ENCODE measurements around the gene TBL1X.
A peak's percentile ranks its signal among the peaks of the same experiment; 100 is the strongest.

TBL1X gene

GRCh38 chrX:9700555-9700954 is 235.7 kb downstream of the TBL1X start:
- no peak for DNase-seq (ENCODE audit: low read depth in 2 of 3, low spot score in 1 of 3)

GRCh38 chrX:9701790-9702189 is 236.9 kb downstream of the TBL1X start:
- no peak for DNase-seq (ENCODE audit: low read depth in 2 of 3, low spot score in 1 of 3)

- no peak for DNase-seq (ENCODE audit: low read depth in 2 of 3, low spot score in 1 of 3)
These were observed 238.5 kb downstream of the TBL1X start for GRCh38 chrX:9703406-9703805.

- no peak for DNase-seq (ENCODE audit: low read depth in 2 of 3, low spot score in 1 of 3)
These were observed 240.1 kb downstream of the TBL1X start for GRCh38 chrX:9704876-9705465.

DNA sequence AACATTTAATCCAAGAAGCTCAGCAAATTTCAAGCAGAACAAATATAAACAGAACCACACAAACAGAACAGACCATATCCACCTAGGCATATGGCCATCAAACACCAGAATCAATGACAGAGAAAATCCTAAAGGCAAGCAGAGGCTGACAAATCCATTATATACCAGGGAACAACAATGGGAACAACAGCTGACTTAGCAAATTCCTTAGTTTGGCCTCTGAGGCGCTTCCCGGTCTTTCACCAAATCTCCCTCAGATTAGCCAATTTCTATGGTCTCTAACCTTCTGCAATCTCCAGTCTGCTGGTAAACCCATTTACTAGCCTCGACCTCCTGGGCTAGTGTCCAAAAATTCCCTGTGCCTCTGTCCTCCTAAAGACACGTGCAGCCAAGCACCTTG is 241.6 kb downstream of the TBL1X start:
- no peak for DNase-seq (ENCODE audit: low read depth in 2 of 3, low spot score in 1 of 3)

- DNase-seq (ENCODE audit: low read depth in 2 of 3, low spot score in 1 of 3): no peak
These were observed 242.6 kb downstream of the TBL1X start for GRCh38 chrX:9707306-9708033.

DNA sequence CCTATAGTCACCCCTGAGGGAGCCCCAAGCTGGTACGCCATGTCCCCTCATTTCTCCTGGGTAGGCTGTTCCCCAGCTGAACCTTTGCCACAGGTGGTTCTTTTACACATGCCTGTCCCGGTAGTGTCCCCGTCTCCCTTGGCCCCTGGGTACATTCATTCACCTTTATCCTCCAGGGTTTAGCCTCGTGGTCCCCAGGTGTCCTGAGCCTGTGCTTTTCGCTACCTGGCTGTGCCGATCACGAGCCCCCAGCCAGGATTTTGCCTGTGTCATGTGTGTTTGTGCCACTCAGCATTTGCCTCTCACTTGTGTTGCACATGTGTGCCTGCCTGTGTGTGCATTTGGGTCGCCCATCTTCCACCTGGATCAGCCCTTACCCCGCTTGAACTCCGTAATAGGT is 243.2 kb downstream of the TBL1X start:
- DNase-seq (ENCODE audit: low read depth in 2 of 3, low spot score in 1 of 3): no peak

DNA sequence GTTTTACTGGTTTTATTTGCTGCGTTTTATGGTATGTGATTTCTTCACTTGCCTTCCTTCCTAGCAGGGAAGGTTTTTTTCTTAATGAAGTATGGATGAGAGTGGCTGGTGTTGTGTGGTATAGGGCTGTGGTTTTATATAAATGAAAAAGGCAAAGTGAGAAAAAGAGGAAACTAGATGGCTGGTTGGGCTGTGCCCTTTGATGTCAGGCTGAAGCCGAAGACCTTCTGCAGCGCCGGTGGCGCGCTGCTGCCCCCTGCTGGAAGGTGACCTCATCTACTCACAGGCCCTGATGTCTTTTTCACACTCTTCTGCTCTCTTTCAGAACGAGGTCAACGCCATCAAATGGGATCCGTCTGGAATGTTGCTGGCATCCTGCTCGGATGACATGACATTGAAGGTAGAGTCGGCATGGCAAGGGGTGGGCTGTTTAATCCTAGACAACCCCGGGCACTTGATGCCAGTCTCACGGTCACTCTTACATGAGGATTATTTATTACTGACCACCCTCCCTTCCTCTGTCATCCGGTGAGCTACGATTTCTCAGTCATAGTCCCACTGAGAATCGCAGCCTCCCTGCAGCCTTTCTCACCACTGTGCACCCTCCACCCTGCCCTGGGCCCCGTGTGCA is 244.2 kb downstream of the TBL1X start:
- DNase-seq (ENCODE audit: low read depth in 2 of 3, low spot score in 1 of 3): peak; percentile 52 to 73 (median 56)

DNA sequence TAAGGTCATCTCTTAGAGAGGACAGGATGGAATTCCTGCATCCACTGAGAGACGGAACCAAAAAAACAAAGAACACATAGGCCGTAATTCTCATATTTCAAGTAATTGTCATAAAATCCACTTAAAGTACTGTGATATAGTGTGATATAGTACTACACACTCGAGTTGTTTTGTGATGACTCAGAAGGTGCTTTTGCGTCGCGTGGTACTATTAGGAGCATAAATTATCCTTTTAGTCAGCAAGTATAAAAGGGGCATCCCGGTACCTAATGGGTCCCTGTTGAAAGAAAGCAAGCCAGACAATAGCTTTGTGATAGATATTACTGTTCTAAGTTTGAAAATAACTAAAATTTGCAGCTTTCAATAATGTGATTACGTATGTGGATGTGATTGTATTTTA is 245.5 kb downstream of the TBL1X start:
- DNase-seq (ENCODE audit: low read depth in 2 of 3, low spot score in 1 of 3): no peak

DNA sequence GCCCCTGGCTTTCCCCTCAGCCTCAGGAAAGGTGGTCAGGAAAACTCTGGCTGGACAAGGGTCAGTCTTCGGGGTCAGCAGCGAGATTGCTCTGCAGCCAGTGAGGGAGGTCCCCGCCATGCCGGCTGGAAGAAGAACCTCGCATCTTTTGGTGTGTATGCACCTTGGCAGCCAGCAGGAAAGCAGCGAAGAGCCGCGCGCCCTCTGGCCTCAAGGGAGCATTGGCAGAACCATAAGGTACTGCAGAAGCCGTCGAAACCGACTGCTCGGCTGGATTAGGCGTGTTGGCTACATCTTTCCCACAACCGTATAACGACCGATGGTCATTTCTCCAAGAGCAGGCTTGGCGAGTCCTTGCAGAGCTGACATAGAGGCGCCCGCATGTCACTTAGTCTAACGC is 252.5 kb downstream of the TBL1X start:
- no peak for DNase-seq (ENCODE audit: low read depth in 2 of 3, low spot score in 1 of 3)

GRCh38 chrX:9724711-9725110 is 259.9 kb downstream of the TBL1X start:
- DNase-seq (ENCODE audit: low read depth in 2 of 3, low spot score in 1 of 3): no peak

- no peak for DNase-seq (ENCODE audit: low read depth in 2 of 3, low spot score in 1 of 3)
These were observed 263.4 kb downstream of the TBL1X start for GRCh38 chrX:9728261-9728660.

DNA sequence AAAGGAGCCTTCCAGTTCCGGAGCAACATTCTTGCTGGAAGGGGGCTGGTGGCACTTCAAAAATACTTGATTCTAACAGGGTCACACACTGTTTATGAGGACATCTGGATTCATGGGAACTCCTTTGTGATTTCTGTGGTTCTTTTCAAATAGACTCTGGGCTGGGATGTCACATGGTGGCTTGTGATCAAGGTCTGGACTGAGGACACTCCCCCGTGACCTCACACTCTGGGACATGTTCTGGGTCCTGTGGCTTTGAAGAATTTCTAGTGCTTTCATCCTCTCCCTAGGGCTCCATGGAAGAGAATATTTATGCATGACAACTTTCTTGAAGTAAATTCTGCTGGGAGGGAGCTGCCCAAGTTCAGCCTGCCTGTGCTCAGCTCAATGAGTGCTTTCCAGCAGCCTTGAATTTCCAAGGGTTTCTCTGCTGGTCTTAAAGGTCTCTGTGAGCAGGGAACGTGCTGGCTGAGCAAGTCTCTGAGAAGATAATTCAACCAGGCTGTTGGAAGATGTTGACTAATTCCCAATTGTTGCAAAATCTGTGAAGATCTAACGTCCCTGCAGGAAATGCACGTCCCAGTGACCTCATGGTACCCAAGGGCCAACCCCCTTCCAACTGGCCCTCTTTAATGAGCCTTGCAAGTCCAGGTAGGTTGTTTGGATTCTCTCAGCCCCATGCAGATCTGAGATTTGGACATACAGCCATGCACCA is 264.5 kb downstream of the TBL1X start:
- no peak for DNase-seq (ENCODE audit: low read depth in 2 of 3, low spot score in 1 of 3)

GRCh38 chrX:9730078-9730477 is 265.2 kb downstream of the TBL1X start:
- DNase-seq (ENCODE audit: low read depth in 2 of 3, low spot score in 1 of 3): no peak

GRCh38 chrX:9730752-9731151 is 265.9 kb downstream of the TBL1X start:
- no peak for DNase-seq (ENCODE audit: low read depth in 2 of 3, low spot score in 1 of 3)

GRCh38 chrX:9737363-9737762 is 272.5 kb downstream of the TBL1X start:
- no peak for DNase-seq (ENCODE audit: low read depth in 2 of 3, low spot score in 1 of 3)

- no peak for DNase-seq (ENCODE audit: low read depth in 2 of 3, low spot score in 1 of 3)
These were observed 273.3 kb downstream of the TBL1X start for GRCh38 chrX:9738151-9738550.

DNA sequence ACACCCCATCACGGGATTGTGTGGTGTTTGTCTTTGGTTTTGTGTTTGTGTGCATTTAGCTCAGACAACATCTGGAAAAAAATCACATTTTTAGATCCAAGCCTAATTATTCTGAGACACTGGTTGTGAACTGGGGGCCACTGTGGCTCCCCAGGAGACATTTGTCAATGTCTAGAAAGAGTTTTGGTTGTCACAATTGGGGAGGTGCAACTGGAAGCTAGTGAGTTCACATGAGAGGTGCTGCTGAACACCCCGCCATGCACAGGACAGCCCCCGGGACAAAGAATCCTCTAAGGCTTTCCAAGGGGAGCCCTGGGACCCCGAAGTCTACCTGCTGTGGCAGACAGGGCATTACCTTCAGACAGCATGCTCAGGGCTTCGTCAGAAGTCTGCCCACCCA is 274.3 kb downstream of the TBL1X start:
- no peak for DNase-seq (ENCODE audit: low read depth in 2 of 3, low spot score in 1 of 3)

- DNase-seq (ENCODE audit: low read depth in 2 of 3, low spot score in 1 of 3): peak in 1 of 3 donors; percentile 0
These were observed 280.7 kb downstream of the TBL1X start for GRCh38 chrX:9745417-9746115.

DNA sequence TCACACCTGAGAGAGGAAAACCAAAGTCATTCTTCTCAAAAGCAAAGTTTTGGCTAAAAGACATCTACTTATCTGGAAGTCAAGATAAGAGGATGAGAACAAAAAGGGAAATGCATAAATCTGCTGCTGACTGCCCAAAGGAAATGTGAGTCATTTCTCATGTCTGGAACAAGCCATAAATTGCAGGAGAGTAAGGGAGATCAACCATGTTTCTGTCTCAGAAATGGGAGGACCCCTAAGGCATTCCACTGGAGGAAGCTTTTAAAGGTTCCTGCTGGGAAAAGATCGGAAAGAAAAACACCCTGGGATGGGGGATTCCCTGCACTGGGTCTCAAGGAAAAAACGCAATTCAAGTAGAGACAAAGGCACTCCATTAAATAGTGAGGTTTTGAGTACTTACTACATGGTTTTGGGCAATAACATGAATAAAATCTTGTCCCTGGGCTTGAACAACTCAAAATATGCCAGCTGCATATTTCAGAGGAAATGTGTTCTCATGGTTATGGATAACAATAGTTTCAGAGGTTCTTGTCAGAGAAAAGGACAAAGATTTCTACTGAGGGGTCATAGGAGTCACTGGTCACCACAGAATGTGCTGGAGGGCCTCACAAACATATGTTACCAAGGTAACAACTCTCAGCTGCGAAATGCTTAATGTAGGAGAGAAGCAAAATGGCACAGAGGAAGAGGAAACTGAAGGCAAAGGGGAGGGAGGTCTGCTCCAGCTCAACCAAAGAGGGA is 281.5 kb downstream of the TBL1X start:
- no peak for DNase-seq (ENCODE audit: low read depth in 2 of 3, low spot score in 1 of 3)

- no peak for DNase-seq (ENCODE audit: low read depth in 2 of 3, low spot score in 1 of 3)
These were observed 282.8 kb downstream of the TBL1X start for GRCh38 chrX:9747644-9748043.

Data from stimulated activated CD4-positive, alpha-beta T cell treated with anti-CD3 and anti-CD28 coated beads, Interleukin-12 subunit alpha, Interleukin-12 subunit beta, amount 100 ng/mL, for 48 hours (primary cell).